K562 (cell line): ENCODE data around the gene PLAC1. TPM values are rescaled to one million over a fixed set of nuclear protein-coding genes. Genes with fewer than 3 reads are reported as not detected.

Experiments
- ATAC-seq: fragments of 200-7000 bp; cut with Tn5 transposase; 3 replicates; pipeline ENCODE4 v1.9.1; 2020; ENCODE audit warnings: moderate library complexity
- BruUV-seq: library from RNA; stranded (reverse); fragments of 400-500 nt; replicated peaks from 2 replicates; lab custom pipeline; 2021; lab: Mats Ljungman, UMichigan
- CTCF ChIA-PET: fragments of 300-600 bp; formaldehyde crosslinking; extraction: SDS; loops from one replicate; lab custom pipeline; 2021; ENCODE audit warnings: low intra/inter-chr PET ratio; lab: Yijun Ruan, JAX
- POLR2A ChIA-PET: fragments of 300-600, 350-650 bp; sonication (Branson Sonifier 250); formaldehyde crosslinking; extraction: SDS; loops from one replicate; lab custom pipeline; 2021; ENCODE audit warnings: antibody characterized with exemption, inconsistent platforms; lab: Yijun Ruan, JAX
- DNase-seq, 4 experiments: peaks; one replicate each; pipeline versions ENCODE4 v3.0.0 to v3.0.0-alpha.2; 2011 to 2018; ENCODE audit warnings: low spot score in 3 of 4, mixed read lengths in 3 of 4; ENCODE audit errors: extremely low read depth in 1 of 4
- FAIRE-seq: peaks from 2 replicates; lab custom pipeline; 2011; peaks lifted over from hg19 to GRCh38; lab: Jason Lieb, UNC
- H2AFZ ChIP-seq: 2 replicates; pipeline ENCODE4 v1.6.0; 2011; ENCODE audit warnings: low read depth, low read length, control low read depth, inconsistent platforms
- H3K27ac ChIP-seq: fragments of 200-600 bp; 3 replicates; pipeline ENCODE4 v1.8.0; 2011; ENCODE audit warnings: low read depth, mild to moderate bottlenecking, control low read depth, inconsistent platforms, low read length, moderate library complexity, mixed read lengths; ENCODE audit errors: extremely low read depth
- H3K27me3 ChIP-seq, 2 experiments: fragments of 300-600 bp in 1 of 2; 2 replicates in 1 of 2; 3 replicates in 1 of 2; pipeline versions ENCODE4 v1.6.0 to v1.8.0; 2011; ENCODE audit warnings: inconsistent platforms in 2 of 2, low read length in 2 of 2, mild to moderate bottlenecking in 1 of 2, mixed read lengths in 1 of 2, moderate library complexity in 1 of 2; ENCODE audit not compliant: control insufficient read depth in 2 of 2, insufficient read depth in 2 of 2
- H3K36me3 ChIP-seq: fragments of 300-600 bp; 3 replicates; pipeline ENCODE4 v1.8.0; 2011; ENCODE audit warnings: mild to moderate bottlenecking, low read length, inconsistent platforms; ENCODE audit not compliant: control insufficient read depth, insufficient read depth
- H3K4me1 ChIP-seq, 2 experiments: fragments of 200-600 bp in 1 of 2; replicated peaks in 1 of 2; 2 replicates in 1 of 2; 3 replicates in 1 of 2; pipeline versions ENCODE4 v1.5.1 to v1.8.0; 2011; ENCODE audit warnings: inconsistent platforms in 2 of 2, low read length in 2 of 2, mild to moderate bottlenecking in 1 of 2, mixed read lengths in 1 of 2, moderate library complexity in 1 of 2; ENCODE audit not compliant: control insufficient read depth in 2 of 2, insufficient read depth in 2 of 2
- H3K4me2 ChIP-seq: 2 replicates; pipeline ENCODE4 v1.6.1; 2011; ENCODE audit warnings: low read length, control low read depth, inconsistent platforms, mixed read lengths; ENCODE audit not compliant: insufficient read depth
- H3K4me3 ChIP-seq: fragments of 200-600 bp; sonication (generic), shearing (Covaris generic); 2 replicates; pipeline ENCODE4 v1.5.1; 2016; ENCODE audit warnings: control low read depth, inconsistent platforms
- H3K79me2 ChIP-seq: fragments of 200-600 bp; 3 replicates; pipeline ENCODE4 v1.8.0; 2011; ENCODE audit warnings: low read length, inconsistent platforms; ENCODE audit not compliant: control insufficient read depth, insufficient read depth
- H3K9ac ChIP-seq, 2 experiments: 2 replicates each; pipeline versions ENCODE4 v1.6.0 to v1.6.1; 2011; ENCODE audit warnings: low read depth in 2 of 2, low read length in 2 of 2, control low read depth in 1 of 2, inconsistent platforms in 1 of 2, mild to moderate bottlenecking in 1 of 2, mixed read lengths in 1 of 2; ENCODE audit not compliant: insufficient read depth in 1 of 2
- H3K9me1 ChIP-seq: one replicate; pipeline ENCODE4 v1.6.0; 2011; ENCODE audit warnings: inconsistent platforms, mild to moderate bottlenecking, low read length, moderate library complexity; ENCODE audit not compliant: control insufficient read depth, insufficient read depth
- H3K9me3 ChIP-seq: replicated peaks from 2 replicates; pipeline ENCODE4 v1.5.1; 2011; ENCODE audit warnings: low read depth, low read length, inconsistent platforms; ENCODE audit not compliant: control insufficient read depth, insufficient read depth
- H4K20me1 ChIP-seq: replicated peaks from 2 replicates; pipeline ENCODE4 v1.6.1; 2011; ENCODE audit warnings: low read length, inconsistent platforms, mixed read lengths; ENCODE audit not compliant: control insufficient read depth, insufficient read depth
- C11orf30 ChIP-seq: fragments of 450-650 bp; IDR thresholded peaks from 2 replicates; pipeline ENCODE4 v1.6.1; 2016; ENCODE audit warnings: low read depth, mild to moderate bottlenecking
- CHD1 ChIP-seq: fragments of 200-600 bp; sonication (generic); IDR thresholded peaks from one replicate; pipeline ENCODE4 v1.6.1; 2012; ENCODE audit warnings: mild to moderate bottlenecking, moderate library complexity, low read length, inconsistent platforms
- EP400 ChIP-seq: fragments of 450-650 bp; IDR thresholded peaks from 2 replicates; pipeline ENCODE4 v1.6.1; 2017; ENCODE audit warnings: antibody characterized with exemption, mild to moderate bottlenecking, moderate library complexity
- FOSL1 ChIP-seq: fragments of 200-800 bp; sonication (Bioruptor generic); conservative IDR thresholded peaks from 2 replicates; pipeline ENCODE4 v1.6.1; 2016; ENCODE audit warnings: missing genetic modification characterization, missing compliant biosample characterization
- JUND ChIP-seq, 2 experiments: IDR thresholded peaks; 2 replicates in 1 of 2; 3 replicates in 1 of 2; pipeline ENCODE4 v1.6.1; 2011; ENCODE audit warnings: borderline replicate concordance in 2 of 2, low read depth in 2 of 2, low read length in 2 of 2, improper control_type of control experiment in 1 of 2, missing biosample characterization in 1 of 2, missing genetic modification characterization in 1 of 2, missing genetic modification reagents in 1 of 2
- MAFF ChIP-seq: IDR thresholded peaks from 2 replicates; pipeline ENCODE4 v1.6.1; 2012; ENCODE audit warnings: low read length, improper control_type of control experiment
- MAFG ChIP-seq: fragments of 450-650 bp; conservative IDR thresholded peaks from 2 replicates; pipeline ENCODE4 v1.6.1; 2016; ENCODE audit warnings: missing genetic modification characterization, missing compliant biosample characterization
- MAFK ChIP-seq: IDR thresholded peaks from 2 replicates; pipeline ENCODE4 v1.6.1; 2011; ENCODE audit warnings: low read length, improper control_type of control experiment
- NFATC3 ChIP-seq: fragments of 450-650 bp; IDR thresholded peaks from 2 replicates; pipeline ENCODE4 v1.6.1; 2017; ENCODE audit warnings: mild to moderate bottlenecking
- NFE2 ChIP-seq: IDR thresholded peaks from 2 replicates; pipeline ENCODE4 v1.6.1; 2014; ENCODE audit warnings: antibody characterized with exemption, low read depth
- NFE2L1 ChIP-seq: fragments of 450-650 bp; IDR thresholded peaks from 2 replicates; pipeline ENCODE4 v1.6.1; 2016; ENCODE audit warnings: missing genetic modification characterization, low read depth, mild to moderate bottlenecking, missing compliant biosample characterization, moderate library complexity, borderline replicate concordance
- TEAD1 ChIP-seq, 2 experiments: fragments of 450-650 bp in 1 of 2; sonication (generic) in 1 of 2; formaldehyde crosslinking; IDR thresholded peaks; 2 replicates each; pipeline versions ENCODE4 v1.4.0 to v1.8.0; 2020 to 2022; ENCODE audit warnings: mild to moderate bottlenecking in 2 of 2, missing genetic modification reagents in 1 of 2
- ZNF12 ChIP-seq: sonication (generic); formaldehyde crosslinking; IDR thresholded peaks from 2 replicates; pipeline ENCODE4 v1.4.0; 2020; ENCODE audit warnings: mild to moderate bottlenecking, missing genetic modification reagents
- ZNF316 ChIP-seq: fragments of 450-650 bp; IDR thresholded peaks from 2 replicates; pipeline ENCODE4 v1.6.1; 2016
- WGBS: fragments of 100-300 bp; shearing (Covaris generic); methylation state at CpG from one replicate; pipeline ENCODE4 v1.1.6; 2016; ENCODE audit warnings: low coverage, mixed read lengths; ENCODE audit not compliant: insufficient coverage; ENCODE audit errors: missing lambda C conversion rate; 5-methylcytosine and 5-hydroxymethylcytosine counted together
- in situ Hi-C: fragments of 300-500 bp; cut with MboI; formaldehyde crosslinking; loops from 4 replicates; pipeline ENCODE4 v1.15.0; 2018; ENCODE audit warnings: inconsistent platforms, mixed read lengths
- intact Hi-C: fragments of 100-400 bp; cut with micrococcal nuclease; formaldehyde crosslinking; loops from 2 replicates; pipeline ENCODE4 v1.14.2; 2022
- polyA plus RNA-seq, 8 experiments: library from polyadenylated mRNA; depleted of rRNA in 4 of 8; stranded (reverse) in 5 of 8; unstranded in 3 of 8; fragments of >200 nt; fragmentation: Nextera tagmentation in 2 of 8; fragmentation: Illumina TruSeq in 1 of 8; extraction: Ambion mirVana in 2 of 8; extraction: Trizol in 1 of 8; gene quantifications; 2 replicates each; pipeline versions ENCODE4 v1.2.1 to v1.2.3, GENCODE V29; 2011 to 2014; ENCODE audit warnings: inconsistent platforms in 1 of 8, missing spikeins in 1 of 8
- total RNA-seq, 7 experiments: library from RNA; depleted of rRNA in 6 of 7; stranded (reverse); fragments of >200 nt in 6 of 7; fragmentation: Illumina TruSeq in 2 of 7; extraction: Trizol in 2 of 7; gene quantifications; 2 replicates each; pipeline versions ENCODE4 v1.2.1 to v1.2.3, GENCODE V29; 2011 to 2021; ENCODE audit warnings: low replicate concordance in 1 of 7

PLAC1 gene
- total and polyA plus RNA-seq, 9 of the 15 experiments (the other 6 are each of a cell fraction or from before 2014, with no cell fraction given) = 0.82 to 9.1 (median 1.7) TPM

- ATAC-seq = no peak
- Histone ChIP-seq H3K9me1 (no peaks in the 10 kb centered on the region), H3K4me2 (no peak overlapping the region), H3K9me3 (no peaks in the 10 kb centered on the region), H3K36me3 (no peaks in the 10 kb centered on the region), H3K27me3 (no peaks in the 10 kb centered on the region), H3K4me3 (no peak overlapping the region), H2AFZ (peak overlapping the region; percentile 63; the same call in 1 of the 2 replicates), H3K9ac (no peak overlapping the region), H3K79me2 (no peaks in the 10 kb centered on the region), H4K20me1 (no peaks in the 10 kb centered on the region), H3K4me1 (peaks cover 0 to 2% of the 10 kb centered on the region in 2 experiments; a peak in 1 of 5 replicates), H3K27ac (no peak overlapping the region)
- FAIRE-seq = no peak
- no peak for DNase-seq
- WGBS = 12% methylated on average over 5 of the region's 5 CpGs
- ChIA-PET POLR2A (interaction anchor here (0.7 kb wide), 1 partner anchor 25 kb away, joined by 3 read pairs; no protein-coding TSS in a partner anchor), CTCF (no interaction called here)
- in situ Hi-C loops = no loop called here
- BruUV-seq = no TSS peak
- no peak for TF ChIP-seq JUND (IDR thresholded peaks at IDR 0.05; ENCODE audit: borderline replicate concordance, low read depth, low read length)
- no peak for TF ChIP-seq JUND (tag; IDR thresholded peaks at IDR 0.05; ENCODE audit: borderline replicate concordance, low read depth, low read length)
- peak; percentile 76 for TF ChIP-seq NFE2L1
- TF ChIP-seq MAFF = peak; percentile 61; the same call in 1 of the 2 replicates
- no peak for TF ChIP-seq TEAD1 (CRISPR knock-in tag; IDR thresholded peaks at IDR 0.05)
- peak; percentile 87 for TF ChIP-seq ZNF316
- no peak for TF ChIP-seq EP400
- TF ChIP-seq FOSL1 (tag) = peak; percentile 28; the same call in 1 of the 2 replicates
- TF ChIP-seq NFE2 = peak; percentile 78
- TF ChIP-seq NFATC3 = no peak
- peak; percentile 79 for TF ChIP-seq C11orf30
- peak; percentile 62 for TF ChIP-seq MAFK
- TF ChIP-seq CHD1 = no peak
- TF ChIP-seq ZNF12 = no peak
- TF ChIP-seq MAFG (tag) = peak; percentile 89
- intact Hi-C loops = no loop called here
Observed at GRCh38 chrX:134634691-134635090, 23.6 kb downstream of the PLAC1 start.
